A549 (cell line): ENCODE data around the gene FBF1.

Source experiments
- ATOH8 ChIP-seq: fragments of 250-450 bp; sonication (Bioruptor Pico); IDR thresholded peaks from 2 replicates; pipeline ENCODE4 v1.5.0; 2020; ENCODE audit warnings: low read depth, mild to moderate bottlenecking, moderate library complexity
- CBX2 ChIP-seq: fragments of 200-600 bp; sonication (generic); IDR thresholded peaks from 2 replicates; pipeline ENCODE4 v1.6.1; 2016; ENCODE audit warnings: low read depth, mild to moderate bottlenecking, borderline replicate concordance
- CTCF ChIP-seq: fragments of >200 bp; sonication (Bioruptor Twin); formaldehyde crosslinking; IDR thresholded peaks from 3 replicates; pipeline ENCODE4 v1.5.1; 2016
- ELK1 ChIP-seq: fragments of 150-350 bp; IDR thresholded peaks from 2 replicates; pipeline ENCODE4 v1.6.1; 2014; ENCODE audit warnings: low read depth, mild to moderate bottlenecking, low read length
- EP300 ChIP-seq, 2 experiments: fragments of >200 bp; sonication (Bioruptor Twin); formaldehyde crosslinking; IDR thresholded peaks; 2 replicates in 1 of 2; 3 replicates in 1 of 2; pipeline ENCODE4 v1.6.1; 2016 to 2017
- JUN ChIP-seq, 2 experiments: fragments of >200 bp; sonication (Bioruptor Twin); formaldehyde crosslinking; IDR thresholded peaks; 2 replicates in 1 of 2; 3 replicates in 1 of 2; pipeline ENCODE4 v1.6.1; 2016 to 2017
- MAFK ChIP-seq: fragments of 450-650 bp; IDR thresholded peaks from 2 replicates; pipeline ENCODE4 v1.6.1; 2014; ENCODE audit not compliant: partially characterized antibody
- MAX ChIP-seq: IDR thresholded peaks from 2 replicates; pipeline ENCODE4 v1.6.1; 2012
- MYC ChIP-seq: IDR thresholded peaks from 2 replicates; pipeline ENCODE4 v1.6.1; 2012; ENCODE audit warnings: mild to moderate bottlenecking, inconsistent platforms, low read length, improper control_type of control experiment, borderline replicate concordance
- NFE2L2 ChIP-seq: fragments of 150-350 bp; conservative IDR thresholded peaks from 2 replicates; pipeline ENCODE4 v1.6.1; 2014; ENCODE audit warnings: low read length
- NR3C1 ChIP-seq: fragments of >200 bp; sonication (Bioruptor Twin); formaldehyde crosslinking; IDR thresholded peaks from 3 replicates; pipeline ENCODE4 v1.6.1; 2017
- POLR2A ChIP-seq: IDR thresholded peaks from 2 replicates; pipeline ENCODE4 v1.6.1; 2012; ENCODE audit warnings: mild to moderate bottlenecking, low read length
- POLR2AphosphoS2 ChIP-seq: conservative IDR thresholded peaks from 2 replicates; pipeline ENCODE4 v1.6.1; 2012; ENCODE audit warnings: low read length, improper control_type of control experiment, inconsistent platforms
- TP53 ChIP-seq: fragments of 250-450 bp; sonication (Bioruptor Pico); IDR thresholded peaks from 2 replicates; pipeline ENCODE4 v1.5.0; 2021; ENCODE audit warnings: mild to moderate bottlenecking, moderate library complexity

- TF ChIP-seq POLR2A (no peak), NFE2L2 (no peak), CTCF (no peak), ELK1 (no peak), POLR2AphosphoS2 (no peak), MAFK (no peak), TP53 (CRISPR knock-in tag) (no peak), NR3C1 (no peak), ATOH8 (CRISPR knock-in tag) (no peak), EP300 (IDR thresholded peaks at IDR 0.05) (no peak), MAX (no peak), CBX2 (no peak), JUN (IDR thresholded peaks at IDR 0.05) (no peak), MYC (no peak)
Measured at GRCh38 chr17:75913537-75914210, 27.2 kb downstream of the FBF1 start.
